NB4 (cell line): ENCODE results near the gene GFRA3.
A peak's percentile ranks its signal among the peaks of the same experiment; 100 is the strongest.

Experiments
- DNase-seq: peaks from one replicate; pipeline ENCODE4 v3.0.0; 2010; ENCODE audit warnings: low read depth
- H3K4me3 ChIP-seq: one replicate; pipeline ENCODE4 v1.5.1; 2011; ENCODE audit warnings: mild to moderate bottlenecking, low read depth, low read length, moderate library complexity
- CTCF ChIP-seq: IDR thresholded peaks from one replicate; pipeline ENCODE4 v1.5.1; 2012; ENCODE audit warnings: low read depth, low read length
- MAX ChIP-seq: IDR thresholded peaks from 2 replicates; pipeline ENCODE4 v1.6.1; 2011; ENCODE audit warnings: low read depth, low read length
- MYC ChIP-seq: IDR thresholded peaks from 2 replicates; pipeline ENCODE4 v1.6.1; 2011; ENCODE audit warnings: low read depth, low read length
- POLR2A ChIP-seq: IDR thresholded peaks from 2 replicates; pipeline ENCODE4 v1.6.1; 2011; ENCODE audit warnings: mild to moderate bottlenecking; ENCODE audit not compliant: insufficient read length; ENCODE audit errors: extremely low read depth

GFRA3 gene

GRCh38 chr5:138289296-138289695 is 14.9 kb upstream of the GFRA3 start:
- no peak for DNase-seq
- TF ChIP-seq MAX (no peak), CTCF (no peak), POLR2A (no peak), MYC (no peak)
- H3K4me3 ChIP-seq: no peak overlapping the region

- no peak overlapping the region for H3K4me3 ChIP-seq
- TF ChIP-seq CTCF: no peak
- TF ChIP-seq POLR2A: no peak
- no peak for TF ChIP-seq MAX
- TF ChIP-seq MYC: no peak
- DNase-seq: peak; percentile 12
Observed at GRCh38 chr5:138287246-138287645, 12.8 kb upstream of the GFRA3 start.

- DNase-seq: peak; percentile 71
- TF ChIP-seq POLR2A (no peak), CTCF (peak; percentile 63), MAX (peak; percentile 96), MYC (peak; percentile 83)
- no peak overlapping the region for H3K4me3 ChIP-seq
Observed at GRCh38 chr5:138282920-138283742, 8.7 kb upstream of the GFRA3 start.

- no peak for DNase-seq
- no peak overlapping the region for H3K4me3 ChIP-seq
- TF ChIP-seq POLR2A: no peak
- no peak for TF ChIP-seq CTCF
- no peak for TF ChIP-seq MYC
- no peak for TF ChIP-seq MAX
Observed at GRCh38 chr5:138280915-138281314, 6.5 kb upstream of the GFRA3 start.

GRCh38 chr5:138276402-138277054 is 2.1 kb upstream of the GFRA3 start:
- no peak for TF ChIP-seq CTCF
- TF ChIP-seq POLR2A: no peak
- TF ChIP-seq MYC: no peak
- TF ChIP-seq MAX: no peak
- DNase-seq: peak; percentile 12
- H3K4me3 ChIP-seq: no peak overlapping the region
